PC-3 (cell line): ENCODE measurements around the gene DGUOK. TPM values are rescaled to one million over a fixed set of nuclear protein-coding genes. Genes with fewer than 3 reads are reported as not detected.

Experiments
- ATAC-seq: fragments of 200-7000 bp; cut with Tn5 transposase; 2 replicates; pipeline ENCODE4 v1.9.1; 2020; ENCODE audit warnings: mild to moderate bottlenecking, moderate library complexity
- BruUV-seq: library from RNA; stranded (reverse); fragments of 400-500 nt; replicated peaks from 2 replicates; lab custom pipeline; 2021; lab: Mats Ljungman, UMichigan
- CTCF ChIA-PET: fragments of 300-600 bp; sonication (Branson Sonifier 250); formaldehyde crosslinking; loops from one replicate; lab custom pipeline; 2022; ENCODE audit warnings: antibody characterized with exemption; lab: Charles Lee
- POLR2A ChIA-PET: fragments of 300-600 bp; sonication (Branson Sonifier 250); formaldehyde crosslinking; loops from one replicate; lab custom pipeline; 2022; ENCODE audit warnings: antibody characterized with exemption; ENCODE audit not compliant: unreplicated experiment; lab: Charles Lee
- DNase-seq: peaks from one replicate; pipeline ENCODE4 v3.0.0-alpha.2; 2015
- H2AFZ ChIP-seq: fragments of 300-600 bp; sonication (generic); 2 replicates; pipeline ENCODE4 v1.6.0; 2016; ENCODE audit warnings: antibody characterized with exemption, low read length
- H3F3A ChIP-seq: fragments of 300-600 bp; sonication (generic); one replicate; pipeline ENCODE4 v1.6.0; 2017; ENCODE audit warnings: antibody characterized with exemption, low read length, control low read depth, mild to moderate bottlenecking; ENCODE audit not compliant: unreplicated experiment
- H3K27ac ChIP-seq: fragments of 300-600 bp; sonication (generic); 2 replicates; pipeline ENCODE4 v1.5.1; 2016; ENCODE audit warnings: mild to moderate bottlenecking, low read length
- H3K27me3 ChIP-seq: fragments of 300-600 bp; sonication (generic); 2 replicates; pipeline ENCODE4 v1.6.1; 2016; ENCODE audit warnings: low read length, mixed read lengths
- H3K36me3 ChIP-seq: fragments of 300-600 bp; sonication (generic); 2 replicates; pipeline ENCODE4 v1.6.1; 2016; ENCODE audit warnings: low read depth, mixed run types, low read length, mixed read lengths
- H3K4me1 ChIP-seq: fragments of 300-600 bp; sonication (generic); 2 replicates; pipeline ENCODE4 v1.5.1; 2016; ENCODE audit warnings: low read length; ENCODE audit not compliant: insufficient read depth
- H3K4me2 ChIP-seq: fragments of 300-600 bp; sonication (generic); 2 replicates; pipeline ENCODE4 v1.6.0; 2016; ENCODE audit warnings: low read length
- H3K4me3 ChIP-seq: fragments of 300-600 bp; sonication (generic); 2 replicates; pipeline ENCODE4 v1.5.1; 2016; ENCODE audit warnings: mild to moderate bottlenecking, low read length, mixed read lengths
- H3K79me2 ChIP-seq: fragments of 300-600 bp; sonication (generic); 2 replicates; pipeline ENCODE4 v1.6.1; 2017; ENCODE audit warnings: low read length, mixed read lengths
- H3K9ac ChIP-seq: fragments of 300-600 bp; sonication (generic); 2 replicates; pipeline ENCODE4 v1.6.0; 2016; ENCODE audit warnings: mild to moderate bottlenecking, low read length
- H3K9me2 ChIP-seq: fragments of 300-600 bp; sonication (generic); replicated peaks from 2 replicates; pipeline ENCODE4 v1.6.1; 2016; ENCODE audit warnings: mixed run types, low read length, mixed read lengths
- H3K9me3 ChIP-seq: fragments of 300-600 bp; sonication (generic); 2 replicates; pipeline ENCODE4 v1.6.1; 2016; ENCODE audit warnings: low read length, mixed read lengths
- H4K20me1 ChIP-seq: fragments of 300-600 bp; sonication (generic); 2 replicates; pipeline ENCODE4 v1.6.1; 2016; ENCODE audit warnings: low read length, mixed read lengths
- CTCF ChIP-seq: fragments of 300-600 bp; sonication (generic); conservative IDR thresholded peaks from 2 replicates; pipeline ENCODE4 v1.5.1; 2017; ENCODE audit warnings: antibody characterized with exemption, low read depth, mild to moderate bottlenecking, low read length
- EZH2 ChIP-seq: fragments of 300-600 bp; sonication (generic); IDR thresholded peaks from one replicate; pipeline ENCODE4 v1.6.1; 2017; ENCODE audit warnings: antibody characterized with exemption, mild to moderate bottlenecking, low read length; ENCODE audit not compliant: unreplicated experiment
- EZH2phosphoT487 ChIP-seq: fragments of 300-600 bp; sonication (generic); IDR thresholded peaks from 2 replicates; pipeline ENCODE4 v1.6.1; 2018; ENCODE audit warnings: mild to moderate bottlenecking, antibody characterized with exemption, low read length, borderline replicate concordance
- intact Hi-C: fragments of 100-400 bp; cut with micrococcal nuclease; formaldehyde crosslinking; loops from 2 replicates; pipeline ENCODE4 v1.9.0; 2023
- total RNA-seq: library from RNA; depleted of rRNA; stranded (reverse); fragments of >200 nt; gene quantifications from 2 replicates; pipeline ENCODE4 v1.2.3, GENCODE V29; 2014

Gene DGUOK
- total RNA-seq, 1 experiment from 2014 or later, result 61.3 TPM

- TF ChIP-seq EZH2phosphoT487, result no peak
- TF ChIP-seq CTCF, result no peak
- Histone ChIP-seq H3K36me3 (peaks cover 12% of the 10 kb centered on the region; the same call in 1 of the 2 replicates), H3K79me2 (no peaks in the 10 kb centered on the region), H3K27ac (no peak overlapping the region), H3K4me3 (no peak overlapping the region), H3F3A (no peaks in the 10 kb centered on the region), H3K9me3 (no peaks in the 10 kb centered on the region), H4K20me1 (no peaks in the 10 kb centered on the region), H3K4me2 (no peak overlapping the region), H3K27me3 (no peaks in the 10 kb centered on the region), H3K9ac (no peak overlapping the region), H2AFZ (no peak overlapping the region), H3K9me2 (no peaks in the 10 kb centered on the region), H3K4me1 (no peaks in the 10 kb centered on the region)
- ChIA-PET CTCF (no interaction called here), POLR2A (no interaction called here)
- intact Hi-C loops, result no loop called here
- BruUV-seq, result no TSS peak
- DNase-seq (no peak), ATAC-seq (no peak)
These were observed 36.9 kb downstream of the DGUOK start for GRCh38 chr2:73963385-73964120.

- H4K20me1 ChIP-seq, result no peaks in the 10 kb centered on the region
- no peak for ATAC-seq
- no peaks in the 10 kb centered on the region for H3K9me2 ChIP-seq
- H2AFZ ChIP-seq, result no peak overlapping the region
- no peaks in the 10 kb centered on the region for H3K4me1 ChIP-seq
- intact Hi-C loops, result no loop called here
- H3K9me3 ChIP-seq, result no peaks in the 10 kb centered on the region
- TF ChIP-seq EZH2 (no peak), CTCF (no peak), EZH2phosphoT487 (no peak)
- H3K4me2 ChIP-seq, result no peak overlapping the region
- POLR2A ChIA-PET, result no interaction called here
- peaks cover 7% of the 10 kb centered on the region; the same call in 1 of the 2 replicates for H3K36me3 ChIP-seq
- no peaks in the 10 kb centered on the region for H3K79me2 ChIP-seq
- no peaks in the 10 kb centered on the region for H3F3A ChIP-seq
- BruUV-seq, result no TSS peak
- CTCF ChIA-PET, result no interaction called here
- H3K27me3 ChIP-seq, result no peaks in the 10 kb centered on the region
- no peak overlapping the region for H3K27ac ChIP-seq
- H3K4me3 ChIP-seq, result no peak overlapping the region
- no peak for DNase-seq
- no peak overlapping the region for H3K9ac ChIP-seq
These were observed 37.5 kb downstream of the DGUOK start for GRCh38 chr2:73964223-73964622.

- no peaks in the 10 kb centered on the region for H3K9me3 ChIP-seq
- POLR2A ChIA-PET, result interaction anchor here (0.6 to 0.7 kb wide), 2 partner anchors 197 to 228 kb away, joined by 3 to 7 read pairs; partner anchors contain the start of gene TPRKB
- no peak overlapping the region for H3K4me3 ChIP-seq
- no peak for TF ChIP-seq EZH2
- TF ChIP-seq CTCF, result no peak
- TF ChIP-seq EZH2phosphoT487, result no peak
- no peak overlapping the region for H3K27ac ChIP-seq
- DNase-seq, result no peak
- H3K36me3 ChIP-seq, result no peaks in the 10 kb centered on the region
- intact Hi-C loops, result no loop called here
- BruUV-seq, result no TSS peak
- CTCF ChIA-PET, result no interaction called here
- ATAC-seq, result no peak
- H3K4me2 ChIP-seq, result no peak overlapping the region
- H3K4me1 ChIP-seq, result no peaks in the 10 kb centered on the region
- no peak overlapping the region for H2AFZ ChIP-seq
- no peaks in the 10 kb centered on the region for H3K79me2 ChIP-seq
- H3K9ac ChIP-seq, result no peak overlapping the region
- H3F3A ChIP-seq, result no peaks in the 10 kb centered on the region
- no peaks in the 10 kb centered on the region for H3K27me3 ChIP-seq
- H4K20me1 ChIP-seq, result no peaks in the 10 kb centered on the region
- no peaks in the 10 kb centered on the region for H3K9me2 ChIP-seq
These were observed 38.4 kb downstream of the DGUOK start for GRCh38 chr2:73965053-73965452.
